OCI-LY1 (cell line): ENCODE results near the gene EFR3B.

ENCODE experiments used
- CTCF ChIP-seq: fragments of 200-600 bp; sonication (generic), shearing (Covaris generic); IDR thresholded peaks from 2 replicates; pipeline ENCODE4 v1.5.1; 2017; ENCODE audit warnings: mild to moderate bottlenecking, antibody characterized with exemption, low read length, moderate library complexity, mixed read lengths
- EZH2 ChIP-seq: fragments of 200-600 bp; sonication (generic), shearing (Covaris generic); IDR thresholded peaks from 2 replicates; pipeline ENCODE4 v1.8.0; 2017; ENCODE audit warnings: borderline replicate concordance, mixed run types, mild to moderate bottlenecking, antibody characterized with exemption, low read length, moderate library complexity, mixed read lengths

- TF ChIP-seq CTCF (no peak), EZH2 (no peak)
Observed at GRCh38 chr2:25041928-25042320, at the start of gene EFR3B.
